Naive thymus-derived CD4-positive, alpha-beta T cell (primary cell): ENCODE data around the gene TMEM120B. TPM values are rescaled to one million over a fixed set of nuclear protein-coding genes. Genes with fewer than 3 reads are reported as not detected.

Experiments
- ATAC-seq: fragments of 150-1000 bp; cut with Tn5 transposase; 2 replicates; pipeline ENCODE4 v1.10.0; 2021; ENCODE audit warnings: mild to moderate bottlenecking, moderate library complexity
- CTCF ChIA-PET: fragments of 350-600 bp; sonication (Branson Sonifier 250); formaldehyde crosslinking; loops from one replicate; lab custom pipeline; 2021; ENCODE audit warnings: antibody characterized with exemption; lab: Charles Lee
- POLR2A ChIA-PET: fragments of 350-600 bp; sonication (Branson Sonifier 250); formaldehyde crosslinking; loops from one replicate; lab custom pipeline; 2021; ENCODE audit warnings: antibody characterized with exemption, inconsistent platforms; lab: Charles Lee
- DNase-seq, 9 donors: peaks; one replicate each; pipeline versions ENCODE4 v3.0.0 to v3.0.0-alpha.2; 2020 to 2022; ENCODE audit warnings: mixed read lengths in 1 of 9
- H3K27ac ChIP-seq: one replicate; pipeline ENCODE4 v1.7.0; 2013; ENCODE audit warnings: mild to moderate bottlenecking, low read depth, low read length, moderate library complexity
- H3K27me3 ChIP-seq, 2 donors: one replicate each; pipeline ENCODE4 v1.7.0; 2013; ENCODE audit warnings: low read length in 2 of 2, mild to moderate bottlenecking in 2 of 2, moderate library complexity in 2 of 2; ENCODE audit not compliant: control insufficient read depth in 2 of 2, insufficient read depth in 2 of 2
- H3K36me3 ChIP-seq, 3 experiments: 1 replicate in 2 of 3; 2 replicates in 1 of 3; pipeline ENCODE4 v1.7.0; 2013; ENCODE audit warnings: low read length in 3 of 3, mild to moderate bottlenecking in 3 of 3, moderate library complexity in 1 of 3; ENCODE audit not compliant: insufficient read depth in 3 of 3, control insufficient read depth in 2 of 3
- H3K4me1 ChIP-seq, 2 donors: one replicate each; pipeline ENCODE4 v1.7.0; 2013; ENCODE audit warnings: low read length in 2 of 2, mild to moderate bottlenecking in 2 of 2, moderate library complexity in 1 of 2; ENCODE audit not compliant: control insufficient read depth in 2 of 2, insufficient read depth in 2 of 2
- H3K4me3 ChIP-seq: 2 replicates; pipeline ENCODE4 v1.7.0; 2013; ENCODE audit warnings: mild to moderate bottlenecking, low read length
- H3K9me3 ChIP-seq, 3 experiments: 1 replicate in 2 of 3; 2 replicates in 1 of 3; pipeline ENCODE4 v1.7.0; 2013; ENCODE audit warnings: low read length in 3 of 3; ENCODE audit not compliant: control insufficient read depth in 2 of 3
- H3K27ac Mint-ChIP-seq, 9 donors: one replicate each; pipeline ENCODE4 v1.8.0; 2020 to 2022; ENCODE audit warnings: mixed read lengths in 9 of 9, mild to moderate bottlenecking in 8 of 9, moderate library complexity in 5 of 9, inconsistent platforms in 2 of 9
- H3K27me3 Mint-ChIP-seq, 5 donors: one replicate each; pipeline ENCODE4 v1.8.0; 2021 to 2022; ENCODE audit warnings: mixed read lengths in 5 of 5, mild to moderate bottlenecking in 1 of 5
- H3K36me3 Mint-ChIP-seq, 5 donors: one replicate each; pipeline ENCODE4 v1.8.0; 2020 to 2022; ENCODE audit warnings: mixed read lengths in 5 of 5, mild to moderate bottlenecking in 3 of 5, inconsistent platforms in 1 of 5
- H3K4me1 Mint-ChIP-seq, 7 donors: one replicate each; pipeline ENCODE4 v1.8.0; 2020 to 2022; ENCODE audit warnings: mixed read lengths in 7 of 7, mild to moderate bottlenecking in 3 of 7, inconsistent platforms in 1 of 7
- H3K4me3 Mint-ChIP-seq, 10 donors: one replicate each; pipeline ENCODE4 v1.8.0; 2020 to 2022; ENCODE audit warnings: mild to moderate bottlenecking in 10 of 10, mixed read lengths in 10 of 10, moderate library complexity in 6 of 10, inconsistent platforms in 2 of 10
- H3K9me3 Mint-ChIP-seq, 11 donors: one replicate each; pipeline ENCODE4 v1.8.0; 2020 to 2022; ENCODE audit warnings: mixed read lengths in 11 of 11, mild to moderate bottlenecking in 4 of 11, inconsistent platforms in 1 of 11, moderate library complexity in 1 of 11
- intact Hi-C, 2 donors: fragments of 100-400 bp; cut with micrococcal nuclease; formaldehyde crosslinking; loops; one replicate each; pipeline ENCODE4 v1.15.1; 2023
- polyA plus RNA-seq, 2 donors: library from polyadenylated mRNA; unstranded; fragments of 300-500 nt; fragmentation: Illumina TruSeq; gene quantifications; one replicate each; pipeline ENCODE4 v1.2.3, GENCODE V29; 2021
- total RNA-seq, 6 experiments: library from RNA in 5 of 6; stranded (reverse) in 5 of 6; gene quantifications; 1 replicate in 5 of 6; 2 replicates in 1 of 6; pipeline ENCODE4 v1.2.3 and lab custom pipeline; 2021 to 2026

The TMEM120B gene
- total and polyA plus RNA-seq, 7 experiments from 2014 or later = 1.3 to 14.3 (median 8.9) TPM

- Mint-ChIP-seq H3K9me3 (peaks cover 0 to 2% (median 0%) of the 10 kb centered on the region in 11 donors), H3K27ac (peak overlapping the region; percentile 49 to 87 (median 75)), H3K4me3 (peak overlapping the region; percentile 78 to 92 (median 84)), H3K27me3 (no peaks in the 10 kb centered on the region), H3K4me1 (peaks cover 28 to 58% (median 42%) of the 10 kb centered on the region in 7 donors), H3K36me3 (peaks cover 5 to 39% (median 19%) of the 10 kb centered on the region in 5 donors)
- Histone ChIP-seq H3K4me3 (peak overlapping the region; percentile 74), H3K27ac (no peak overlapping the region), H3K4me1 (peaks cover 28 to 40% of the 10 kb centered on the region in 2 donors), H3K9me3 (no peaks in the 10 kb centered on the region), H3K36me3 (peaks cover 7 to 88% (median 34%) of the 10 kb centered on the region in 3 experiments), H3K27me3 (no peaks in the 10 kb centered on the region)
- ATAC-seq = no peak
- CTCF ChIA-PET = interaction anchor here (1.0 to 13.4 kb wide), 5 partner anchors 17 to 123 kb away, joined by 3 to 609 read pairs (median 7); partner anchors contain the start of gene RHOF
- intact Hi-C loops = loop anchor here (1.0 to 2.0 kb wide), 5 partner anchors 10 to 116 kb away; no protein-coding TSS in a partner anchor
- POLR2A ChIA-PET = interaction anchor here (0.6 to 28.5 kb wide), 5 partner anchors 12 to 650 kb away, joined by 3 to 1941 read pairs (median 5); partner anchors contain the start of genes RHOF and SETD1B
- no peak for DNase-seq
Measured at GRCh38 chr12:121812921-121813896, 100.7 kb downstream of the TMEM120B start.

GRCh38 chr12:121813951-121814350, 101.4 kb downstream of the TMEM120B start:
- H3K4me3 ChIP-seq = no peak overlapping the region
- Mint-ChIP-seq H3K4me3 (peak overlapping the region in 8 of 10 donors; percentile 78 to 92 (median 82)), H3K4me1 (peaks cover 28 to 51% (median 42%) of the 10 kb centered on the region in 7 donors), H3K36me3 (peaks cover 5 to 37% (median 19%) of the 10 kb centered on the region in 5 donors), H3K9me3 (peaks cover 0 to 2% (median 0%) of the 10 kb centered on the region in 11 donors), H3K27ac (peak overlapping the region in 1 of 9 donors; percentile 51), H3K27me3 (no peaks in the 10 kb centered on the region)
- CTCF ChIA-PET = interaction anchor here (13.4 kb wide), 1 partner anchor 18 kb away, joined by 609 read pairs; the partner anchor contains the start of gene RHOF
- DNase-seq (no peak), ATAC-seq (no peak)
- intact Hi-C loops = loop anchor here in 1 of 2 donors (2.0 kb wide), 1 partner anchor 25 kb away; no protein-coding TSS in a partner anchor
- H3K27me3 ChIP-seq = no peaks in the 10 kb centered on the region
- no peaks in the 10 kb centered on the region for H3K9me3 ChIP-seq
- H3K36me3 ChIP-seq = peaks cover 7 to 82% (median 31%) of the 10 kb centered on the region in 3 experiments
- H3K4me1 ChIP-seq = peaks cover 28 to 33% of the 10 kb centered on the region in 2 donors
- POLR2A ChIA-PET = interaction anchor here (2.6 to 28.5 kb wide), 2 partner anchors 11 to 26 kb away, joined by 10 to 1941 read pairs; partner anchors contain the start of genes RHOF and SETD1B
- H3K27ac ChIP-seq = no peak overlapping the region

- POLR2A ChIA-PET = interaction anchor here (0.9 to 28.5 kb wide), 9 partner anchors 8 to 49 kb away, joined by 3 to 1941 read pairs (median 10); partner anchors contain the start of genes RHOF and SETD1B
- Histone ChIP-seq H3K4me3 (no peak overlapping the region), H3K27ac (no peak overlapping the region), H3K27me3 (no peaks in the 10 kb centered on the region), H3K4me1 (peaks cover 28% of the 10 kb centered on the region in 2 donors), H3K36me3 (peaks cover 7 to 82% (median 31%) of the 10 kb centered on the region in 3 experiments), H3K9me3 (no peaks in the 10 kb centered on the region)
- peaks cover 0 to 4% (median 0%) of the 10 kb centered on the region in 11 donors for H3K9me3 Mint-ChIP-seq
- H3K36me3 Mint-ChIP-seq = peaks cover 6 to 36% (median 17%) of the 10 kb centered on the region in 5 donors
- peak overlapping the region in 1 of 10 donors; percentile 38 for H3K4me3 Mint-ChIP-seq
- peak overlapping the region in 1 of 9 donors; percentile 67 for H3K27ac Mint-ChIP-seq
- ATAC-seq (no peak), DNase-seq (no peak)
- intact Hi-C loops = no loop called here
- CTCF ChIA-PET = interaction anchor here (0.7 to 13.4 kb wide), 5 partner anchors 11 to 33 kb away, joined by 3 to 609 read pairs (median 5); partner anchors contain the start of gene RHOF
- peaks cover 24 to 46% (median 35%) of the 10 kb centered on the region in 7 donors for H3K4me1 Mint-ChIP-seq
- no peaks in the 10 kb centered on the region for H3K27me3 Mint-ChIP-seq
Measured at GRCh38 chr12:121814429-121815119, 102.0 kb downstream of the TMEM120B start.

DNA sequence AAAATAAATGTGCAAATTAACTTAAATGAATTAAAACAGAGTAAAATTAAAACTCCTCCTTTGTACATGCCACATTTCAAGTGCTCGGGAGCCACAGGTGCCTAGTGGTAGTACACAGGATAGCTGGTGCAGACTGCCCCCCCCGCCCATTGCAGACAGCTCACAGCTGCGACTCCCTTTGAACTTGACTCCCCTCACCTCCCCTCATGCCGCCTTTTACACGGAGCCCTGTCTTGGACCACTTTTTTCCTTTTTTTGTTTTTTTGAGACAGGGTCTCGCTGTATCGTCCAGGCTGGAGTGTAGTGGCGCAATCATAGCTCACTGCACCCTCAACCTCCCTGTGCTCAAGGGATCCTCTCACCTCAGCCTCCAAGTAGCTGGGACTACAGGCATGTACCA, 102.7 kb downstream of the TMEM120B start:
- ATAC-seq = no peak
- Mint-ChIP-seq H3K4me3 (peak overlapping the region in 3 of 10 donors; percentile 16 to 38 (median 35)), H3K27ac (peak overlapping the region in 4 of 9 donors; percentile 54 to 66 (median 56)), H3K9me3 (peaks cover 0 to 4% (median 0%) of the 10 kb centered on the region in 11 donors), H3K36me3 (peaks cover 4 to 35% (median 17%) of the 10 kb centered on the region in 5 donors), H3K4me1 (peaks cover 23 to 44% (median 34%) of the 10 kb centered on the region in 7 donors), H3K27me3 (no peaks in the 10 kb centered on the region)
- ChIA-PET POLR2A (interaction anchor here (0.6 to 4.0 kb wide), 9 partner anchors 9 to 538 kb away, joined by 3 to 40 read pairs (median 5); no protein-coding TSS in a partner anchor), CTCF (interaction anchor here (0.6 to 2.5 kb wide), 7 partner anchors 12 to 320 kb away, joined by 3 to 26 read pairs (median 3); partner anchors contain the start of genes RHOF and TMEM120B)
- Histone ChIP-seq H3K4me1 (peaks cover 28% of the 10 kb centered on the region in 2 donors), H3K27me3 (no peaks in the 10 kb centered on the region), H3K36me3 (peaks cover 7 to 82% (median 31%) of the 10 kb centered on the region in 3 experiments), H3K9me3 (no peaks in the 10 kb centered on the region), H3K27ac (no peak overlapping the region), H3K4me3 (no peak overlapping the region)
- intact Hi-C loops = no loop called here
- DNase-seq = no peak

DNA sequence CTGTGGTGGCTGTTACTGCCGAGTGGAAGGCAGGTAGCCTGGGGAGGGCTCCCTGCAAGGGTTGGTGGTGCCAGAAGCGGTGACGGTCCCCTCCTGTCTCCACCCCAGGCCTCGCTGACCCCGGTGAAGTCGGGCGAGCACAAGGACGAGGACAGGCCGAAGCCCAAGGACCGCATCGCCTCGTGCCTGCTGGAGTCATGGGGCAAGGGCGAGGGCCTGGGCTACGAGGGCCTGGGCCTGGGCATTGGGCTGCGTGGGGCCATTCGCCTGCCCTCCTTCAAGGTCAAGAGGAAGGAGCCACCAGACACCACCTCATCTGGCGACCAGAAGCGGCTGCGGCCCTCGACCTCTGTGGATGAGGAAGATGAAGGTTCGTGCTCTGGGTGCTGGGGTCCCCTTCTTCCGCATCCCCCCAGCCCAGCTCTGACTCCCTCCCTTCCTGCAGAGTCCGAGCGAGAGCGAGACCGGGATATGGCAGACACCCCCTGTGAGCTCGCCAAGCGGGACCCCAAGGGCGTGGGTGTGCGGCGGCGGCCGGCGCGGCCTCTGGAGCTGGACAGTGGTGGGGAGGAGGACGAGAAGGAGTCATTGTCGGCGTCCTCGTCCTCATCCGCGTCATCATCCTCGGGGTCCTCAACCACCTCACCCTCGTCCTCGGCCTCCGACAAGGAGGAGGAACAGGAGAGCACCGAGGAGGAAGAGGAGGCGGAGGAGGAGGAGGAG, 104.5 kb downstream of the TMEM120B start:
- no peaks in the 10 kb centered on the region for H3K9me3 ChIP-seq
- H3K9me3 Mint-ChIP-seq = peaks cover 0 to 4% (median 0%) of the 10 kb centered on the region in 11 donors
- no peaks in the 10 kb centered on the region for H3K27me3 Mint-ChIP-seq
- no peak overlapping the region for H3K27ac ChIP-seq
- H3K36me3 ChIP-seq = peaks cover 12 to 85% (median 32%) of the 10 kb centered on the region in 3 experiments
- H3K4me1 Mint-ChIP-seq = peaks cover 17 to 32% (median 24%) of the 10 kb centered on the region in 7 donors
- peaks cover 4 to 32% (median 17%) of the 10 kb centered on the region in 5 donors for H3K36me3 Mint-ChIP-seq
- ChIA-PET CTCF (interaction anchor here (0.9 to 2.5 kb wide), 3 partner anchors 9 to 72 kb away, joined by 3 to 26 read pairs (median 3); partner anchors contain the start of gene RHOF), POLR2A (interaction anchor here (2.5 to 4.0 kb wide), 2 partner anchors 11 to 20 kb away, joined by 17 to 40 read pairs; no protein-coding TSS in a partner anchor)
- intact Hi-C loops = no loop called here
- no peak overlapping the region for H3K4me3 ChIP-seq
- DNase-seq (no peak), ATAC-seq (no peak)
- peaks cover 13 to 15% of the 10 kb centered on the region in 2 donors for H3K4me1 ChIP-seq
- peak overlapping the region in 4 of 9 donors; percentile 46 to 84 (median 65) for H3K27ac Mint-ChIP-seq
- peak overlapping the region in 1 of 10 donors; percentile 44 for H3K4me3 Mint-ChIP-seq
- no peaks in the 10 kb centered on the region for H3K27me3 ChIP-seq
